GM21360 (cell line): ENCODE measurements around the gene KPRP.

Source experiments
- ATAC-seq: cut with Tn5 transposase; IDR thresholded peaks from one replicate; pipeline ENCODE4 v1.9.1; 2021; ENCODE audit warnings: mild to moderate bottlenecking, moderate library complexity; ENCODE audit not compliant: unreplicated experiment

Gene KPRP

GRCh38 chr1:152757747-152758146 lies at the start of gene KPRP:
TSS of gene KPRP (plus strand) at chr1:152758025. CDS start at chr1:152759589, 1,564 bp downstream.
- no peak for ATAC-seq

GRCh38 chr1:152718238-152718637 lies 39.6 kb upstream of the KPRP start:
- ATAC-seq, result no peak

GRCh38 chr1:152725261-152725660 lies 32.6 kb upstream of the KPRP start:
- ATAC-seq, result no peak

GRCh38 chr1:152728986-152729385 lies 28.8 kb upstream of the KPRP start:
- no peak for ATAC-seq

- no peak for ATAC-seq
These were observed 22.2 kb upstream of the KPRP start for GRCh38 chr1:152735648-152736047.

- no peak for ATAC-seq
These were observed 19.8 kb upstream of the KPRP start for GRCh38 chr1:152737997-152738396.

GRCh38 chr1:152739841-152740240 lies 18.0 kb upstream of the KPRP start:
- ATAC-seq, result no peak

- ATAC-seq, result no peak
These were observed 16.2 kb upstream of the KPRP start for GRCh38 chr1:152741656-152742055.

- no peak for ATAC-seq
These were observed 14.3 kb upstream of the KPRP start for GRCh38 chr1:152743371-152744145.

- ATAC-seq, result no peak
These were observed 12.5 kb upstream of the KPRP start for GRCh38 chr1:152745289-152745704.

GRCh38 chr1:152745765-152746444 lies 11.9 kb upstream of the KPRP start:
- no peak for ATAC-seq

GRCh38 chr1:152747831-152748230 lies 10.0 kb upstream of the KPRP start:
- ATAC-seq, result no peak

GRCh38 chr1:152752225-152752624 lies 5.6 kb upstream of the KPRP start:
- ATAC-seq, result no peak

GRCh38 chr1:152753586-152753985 lies 4.2 kb upstream of the KPRP start:
- no peak for ATAC-seq

GRCh38 chr1:152756872-152757271 lies 953 bp upstream of the KPRP start:
- ATAC-seq, result no peak

GRCh38 chr1:152758636-152759035 lies 811 bp downstream of the KPRP start:
- ATAC-seq, result no peak

GRCh38 chr1:152759453-152760173 lies 1.8 kb downstream of the KPRP start:
- ATAC-seq, result no peak

GRCh38 chr1:152760551-152761190 lies 2.8 kb downstream of the KPRP start:
- no peak for ATAC-seq

GRCh38 chr1:152761609-152762213 lies 3.9 kb downstream of the KPRP start:
- no peak for ATAC-seq

- no peak for ATAC-seq
These were observed 11.2 kb downstream of the KPRP start for GRCh38 chr1:152768847-152769533.
